SH-SY5Y (cell line): ENCODE data around the gene STAG1.

Experiments used
- GATA2 ChIP-seq: IDR thresholded peaks from 2 replicates; pipeline ENCODE4 v1.6.1; 2011; ENCODE audit warnings: mild to moderate bottlenecking, low read depth, low read length
- GATA3 ChIP-seq: IDR thresholded peaks from 2 replicates; pipeline ENCODE4 v1.6.1; 2011; ENCODE audit warnings: low read depth, mild to moderate bottlenecking, low read length, moderate library complexity

DNA sequence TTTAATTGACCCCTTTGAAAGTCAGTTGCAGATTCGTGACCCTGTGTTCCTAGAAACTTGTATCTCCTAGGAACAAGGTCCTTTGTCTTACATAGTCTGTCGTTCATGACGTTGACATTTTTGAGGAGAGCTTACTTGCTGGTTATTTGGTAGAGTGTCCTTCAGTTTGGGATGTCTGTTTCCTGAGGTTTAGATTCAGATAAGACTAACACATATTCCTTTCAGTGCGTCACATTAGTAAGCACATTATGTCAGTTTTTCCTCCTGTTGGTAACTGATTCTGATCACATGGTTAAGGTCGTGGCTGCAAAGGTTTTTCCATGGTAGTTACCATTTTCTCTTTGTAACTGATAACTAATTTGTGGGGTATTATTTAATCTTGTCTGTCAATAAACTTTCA is 421.3 kb downstream of the STAG1 start:
- TF ChIP-seq GATA2 = no peak
- TF ChIP-seq GATA3 = no peak
